ENCODE measurements around the gene NUP93.

The NUP93 gene

GRCh38 chr16:56732366-56732765 is 2.4 kb downstream of the NUP93 start:
- Histone ChIP-seq H2AFZ (no peak overlapping the region), H3K27ac (no peak overlapping the region), H3K36me3 (ENCODE audit: control insufficient read depth, insufficient read depth, low read length) (no peaks in the 10 kb centered on the region), H3K4me1 (no peaks in the 10 kb centered on the region), H3K79me2 (peaks cover 28% of the 10 kb centered on the region), H3K4me3 (ENCODE audit: low read depth, low read length) (no peak overlapping the region), H3K4me2 (ENCODE audit: low read length) (no peak overlapping the region), H3K9ac (no peak overlapping the region), H3K27me3 (ENCODE audit: control insufficient read depth, insufficient read depth, low read length) (no peaks in the 10 kb centered on the region), H3K9me3 (ENCODE audit: control insufficient read depth, low read length) (no peaks in the 10 kb centered on the region)
- TF ChIP-seq CTCF (IDR thresholded peaks at IDR 0.05), result no peak

- Histone ChIP-seq H3K36me3 (ENCODE audit: control insufficient read depth, insufficient read depth, low read length) (no peaks in the 10 kb centered on the region), H3K27ac (no peak overlapping the region), H3K9me3 (ENCODE audit: control insufficient read depth, low read length) (no peaks in the 10 kb centered on the region), H3K4me2 (ENCODE audit: low read length) (no peak overlapping the region), H3K27me3 (ENCODE audit: control insufficient read depth, insufficient read depth, low read length) (no peaks in the 10 kb centered on the region), H3K4me3 (ENCODE audit: low read depth, low read length) (no peak overlapping the region), H3K4me1 (no peaks in the 10 kb centered on the region), H3K79me2 (peaks cover 25% of the 10 kb centered on the region), H3K9ac (no peak overlapping the region), H2AFZ (no peak overlapping the region)
- no peak for TF ChIP-seq CTCF (IDR thresholded peaks at IDR 0.05)
Observed at GRCh38 chr16:56732832-56733231, 2.9 kb downstream of the NUP93 start.

GRCh38 chr16:56734429-56734828 is 4.5 kb downstream of the NUP93 start:
- Histone ChIP-seq H3K9me3 (ENCODE audit: control insufficient read depth, low read length) (no peaks in the 10 kb centered on the region), H2AFZ (no peak overlapping the region)
- no peak for TF ChIP-seq CTCF (IDR thresholded peaks at IDR 0.05)

GRCh38 chr16:56736476-56736875 is 6.5 kb downstream of the NUP93 start:
- Histone ChIP-seq H3K27ac (no peak overlapping the region), H2AFZ (no peak overlapping the region), H3K27me3 (ENCODE audit: control insufficient read depth, insufficient read depth, low read length) (no peaks in the 10 kb centered on the region), H3K4me1 (no peaks in the 10 kb centered on the region), H3K36me3 (ENCODE audit: control insufficient read depth, insufficient read depth, low read length) (no peaks in the 10 kb centered on the region), H3K79me2 (peaks cover 11% of the 10 kb centered on the region), H3K4me3 (ENCODE audit: low read depth, low read length) (no peak overlapping the region), H3K9me3 (ENCODE audit: control insufficient read depth, low read length) (no peaks in the 10 kb centered on the region), H3K4me2 (ENCODE audit: low read length) (no peak overlapping the region), H3K9ac (no peak overlapping the region)
- TF ChIP-seq CTCF (IDR thresholded peaks at IDR 0.05), result no peak

More at GRCh38 chr16:56734429-56734828, 4.5 kb downstream of the NUP93 start:
- Histone ChIP-seq H3K27me3 (ENCODE audit: control insufficient read depth, insufficient read depth, low read length) (no peaks in the 10 kb centered on the region), H3K4me2 (ENCODE audit: low read length) (no peak overlapping the region), H3K4me1 (no peaks in the 10 kb centered on the region), H3K36me3 (ENCODE audit: control insufficient read depth, insufficient read depth, low read length) (no peaks in the 10 kb centered on the region), H3K9ac (no peak overlapping the region), H3K4me3 (ENCODE audit: low read depth, low read length) (no peak overlapping the region), H3K27ac (no peak overlapping the region), H3K79me2 (peaks cover 19% of the 10 kb centered on the region)

GRCh38 chr16:56737539-56737938 is 7.6 kb downstream of the NUP93 start:
- no peak overlapping the region for H3K4me2 ChIP-seq (ENCODE audit: low read length)
- no peaks in the 10 kb centered on the region for H3K36me3 ChIP-seq (ENCODE audit: control insufficient read depth, insufficient read depth, low read length)
- no peaks in the 10 kb centered on the region for H3K9me3 ChIP-seq (ENCODE audit: control insufficient read depth, low read length)
- no peak overlapping the region for H2AFZ ChIP-seq
- peaks cover 6% of the 10 kb centered on the region for H3K79me2 ChIP-seq
- H3K27ac ChIP-seq, result no peak overlapping the region
- H3K4me1 ChIP-seq, result no peaks in the 10 kb centered on the region
- no peak for TF ChIP-seq CTCF (IDR thresholded peaks at IDR 0.05)
- H3K9ac ChIP-seq, result no peak overlapping the region
- no peak overlapping the region for H3K4me3 ChIP-seq (ENCODE audit: low read depth, low read length)
- H3K27me3 ChIP-seq (ENCODE audit: control insufficient read depth, insufficient read depth, low read length), result no peaks in the 10 kb centered on the region

Measured in parathyroid adenoma (tissue), 2 donors.